B cell (primary cell): ENCODE results near the gene ATAT1. TPM values are rescaled to one million over a fixed set of nuclear protein-coding genes. Genes with fewer than 3 reads are reported as not detected.

Experiments used
- ATAC-seq: fragments of 200-7000 bp; cut with Tn5 transposase; one replicate; pipeline ENCODE4 v1.10.0; 2021; ENCODE audit warnings: low read depth, mild to moderate bottlenecking, moderate number of reproducible peaks, moderate library complexity
- CTCF ChIA-PET: fragments of 350-600 bp; sonication (Branson Sonifier 250); formaldehyde crosslinking; loops from one replicate; lab custom pipeline; 2021; ENCODE audit warnings: antibody characterized with exemption, inconsistent platforms; lab: Charles Lee
- POLR2A ChIA-PET: fragments of 350-600 bp; sonication (Branson Sonifier 250); formaldehyde crosslinking; loops from one replicate; lab custom pipeline; 2021; ENCODE audit warnings: antibody characterized with exemption; lab: Charles Lee
- DNase-seq: peaks from one replicate; pipeline ENCODE4 v3.0.0; 2013
- H2AFZ ChIP-seq: 2 replicates; pipeline ENCODE4 v1.6.1; 2012; ENCODE audit warnings: mild to moderate bottlenecking, low read depth, low read length; ENCODE audit not compliant: insufficient read depth, poor library complexity, severe bottlenecking
- H3K27ac ChIP-seq, 2 donors: 1 replicate in 1 of 2; 2 replicates in 1 of 2; pipeline ENCODE4 v1.5.1; 2012 to 2013; ENCODE audit warnings: low read length in 2 of 2, mild to moderate bottlenecking in 2 of 2, moderate library complexity in 1 of 2
- H3K27me3 ChIP-seq, 4 experiments: fragments of 200-600 bp in 1 of 4; sonication (generic) in 1 of 4; replicated peaks in 1 of 4; 1 replicate in 2 of 4; 2 replicates in 2 of 4; pipeline versions ENCODE4 v1.6.1 to v1.7.0; 2013 to 2016; ENCODE audit warnings: low read length in 3 of 4, mild to moderate bottlenecking in 2 of 4, mixed read lengths in 1 of 4, moderate library complexity in 1 of 4; ENCODE audit not compliant: insufficient read depth in 4 of 4, control insufficient read depth in 3 of 4; ENCODE audit errors: control extremely low read depth in 1 of 4
- H3K36me3 ChIP-seq, 2 experiments: replicated peaks in 1 of 2; 1 replicate in 1 of 2; 2 replicates in 1 of 2; pipeline versions ENCODE4 v1.6.1 to v1.7.1; 2013; ENCODE audit warnings: low read length in 1 of 2; ENCODE audit not compliant: insufficient read depth in 2 of 2, control insufficient read depth in 1 of 2; ENCODE audit errors: control extremely low read depth in 1 of 2, extremely low read depth in 1 of 2
- H3K4me1 ChIP-seq, 2 donors: fragments of 200-600 bp in 1 of 2; sonication (generic) in 1 of 2; 1 replicate in 1 of 2; 2 replicates in 1 of 2; pipeline versions ENCODE4 v1.5.1 to v1.6.1; 2013 to 2017; ENCODE audit warnings: low read length in 2 of 2; ENCODE audit not compliant: control insufficient read depth in 2 of 2, insufficient read depth in 2 of 2
- H3K4me2 ChIP-seq: replicated peaks from 2 replicates; pipeline ENCODE3; 2012; ENCODE audit warnings: mild to moderate bottlenecking, low read depth, low read length; ENCODE audit not compliant: poor library complexity, severe bottlenecking
- H3K4me3 ChIP-seq, 5 experiments: fragments of 200-600 bp in 1 of 5; sonication (generic) in 1 of 5; 1 replicate in 3 of 5; 2 replicates in 2 of 5; pipeline versions ENCODE4 v1.5.1 to v1.7.0; 2011 to 2016; ENCODE audit warnings: low read length in 4 of 5, mild to moderate bottlenecking in 4 of 5, low read depth in 2 of 5, control low read depth in 1 of 5, moderate library complexity in 1 of 5; ENCODE audit not compliant: insufficient read depth in 1 of 5; ENCODE audit errors: control extremely low read depth in 1 of 5, extremely low read depth in 1 of 5
- H3K79me2 ChIP-seq: fragments of 200-600 bp; sonication (generic); one replicate; pipeline ENCODE4 v1.6.0; 2016; ENCODE audit warnings: low read length; ENCODE audit not compliant: control insufficient read depth, insufficient read depth
- H3K9ac ChIP-seq: fragments of 200-600 bp; sonication (generic); 2 replicates; pipeline ENCODE4 v1.6.1; 2017; ENCODE audit warnings: mild to moderate bottlenecking, low read length, moderate library complexity
- H3K9me3 ChIP-seq, 3 donors: one replicate each; pipeline versions ENCODE4 v1.6.1 to v1.7.1; 2013; ENCODE audit warnings: low read length in 2 of 3; ENCODE audit not compliant: control insufficient read depth in 2 of 3, insufficient read depth in 1 of 3; ENCODE audit errors: control extremely low read depth in 1 of 3
- H4K20me1 ChIP-seq: 2 replicates; pipeline ENCODE4 v1.6.0; 2012; ENCODE audit warnings: mild to moderate bottlenecking, low read length; ENCODE audit not compliant: insufficient read depth, control insufficient read depth, poor library complexity, severe bottlenecking
- H3K27ac Mint-ChIP-seq: one replicate; pipeline ENCODE4 v1.8.0; 2021; ENCODE audit warnings: mixed read lengths
- H3K27me3 Mint-ChIP-seq: one replicate; pipeline ENCODE4 v1.8.0; 2021; ENCODE audit warnings: mixed read lengths
- H3K4me1 Mint-ChIP-seq: one replicate; pipeline ENCODE4 v1.8.0; 2021; ENCODE audit warnings: mixed read lengths
- H3K4me3 Mint-ChIP-seq: one replicate; pipeline ENCODE4 v1.8.0; 2021; ENCODE audit warnings: mixed read lengths
- H3K9me3 Mint-ChIP-seq: one replicate; pipeline ENCODE4 v1.8.0; 2022; ENCODE audit warnings: mixed read lengths; ENCODE audit not compliant: insufficient read depth
- EZH2 ChIP-seq: IDR thresholded peaks from 2 replicates; pipeline ENCODE4 v1.6.1; 2012; ENCODE audit warnings: borderline replicate concordance, low read depth, mild to moderate bottlenecking, moderate library complexity, low read length; ENCODE audit not compliant: insufficient read depth, poor library complexity, severe bottlenecking
- WGBS: methylation state at CpG from one replicate; pipeline ENCODE4 v1.1.5; 2013; ENCODE audit warnings: missing lambda C conversion rate; ENCODE audit not compliant: insufficient coverage; 5-methylcytosine and 5-hydroxymethylcytosine counted together
- intact Hi-C: fragments of 100-400 bp; cut with micrococcal nuclease; formaldehyde crosslinking; loops from one replicate; pipeline ENCODE4 v1.10.0; 2022
- polyA plus RNA-seq: library from polyadenylated mRNA; depleted of rRNA; stranded (reverse); fragments of >200 nt; gene quantifications from 2 replicates; pipeline ENCODE4 v1.2.3, GENCODE V29; 2012
- total RNA-seq, 2 donors: library from RNA; stranded (reverse); fragments of 120-200 nt in 1 of 2; gene quantifications; 1 replicate in 1 of 2; 2 replicates in 1 of 2; pipeline versions ENCODE4 v1.2.3 to v1.2.4, GENCODE V29; 2013 to 2022
- TF ChIP-seq, protein P1 (sequence below): fragments of 200-600 bp; IDR thresholded peaks from one replicate; pipeline ENCODE4 v1.8.0; 2022; ENCODE audit warnings: antibody characterized with exemption, mild to moderate bottlenecking

ATAT1 gene
- total and polyA plus RNA-seq, 2 donors (not counting 1 experiment from before 2014, with no cell fraction given): 15.7 to 21.5 TPM

DNA sequence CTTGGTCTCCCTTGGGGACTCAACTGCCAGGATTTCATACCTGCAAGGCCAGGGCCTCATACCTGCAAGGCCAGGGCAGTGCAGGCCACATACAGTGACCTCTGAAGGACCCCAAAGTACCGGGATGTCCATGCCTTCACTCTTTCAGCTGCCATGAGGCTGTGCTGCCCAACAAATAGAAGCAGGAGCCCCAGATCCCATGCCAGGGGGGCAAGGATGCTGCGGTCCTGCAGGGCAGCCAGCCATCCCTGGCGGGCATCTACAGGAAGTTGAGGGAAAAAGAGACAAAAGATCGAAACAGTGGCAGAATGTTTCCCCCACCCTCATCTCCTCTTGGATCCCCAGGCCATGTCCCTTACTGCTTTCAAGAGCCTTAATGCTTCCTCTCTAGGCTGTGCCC, 63.3 kb downstream of the ATAT1 start:
- no peak for ATAC-seq
- CTCF ChIA-PET: interaction anchor here (1.1 to 8.9 kb wide), 5 partner anchors 10 to 145 kb away, joined by 3 to 151 read pairs (median 4); partner anchors contain the start of genes MDC1, MRPS18B and TUBB
- H3K79me2 ChIP-seq: peaks cover 30% of the 10 kb centered on the region
- H3K36me3 ChIP-seq: peaks cover 0 to 3% of the 10 kb centered on the region in 2 experiments
- no peaks in the 10 kb centered on the region for H3K9me3 ChIP-seq
- 35% methylated on average over 3 of the region's 4 CpGs for WGBS
- intact Hi-C loops: loop anchor here (1.0 kb wide), 1 partner anchor 8 kb away; no protein-coding TSS in a partner anchor
- peak overlapping the region; percentile 93 to 97 for H3K27ac ChIP-seq
- peaks cover 26% of the 10 kb centered on the region for H4K20me1 ChIP-seq
- Mint-ChIP-seq H3K4me1 (peaks cover 58% of the 10 kb centered on the region), H3K27ac (peak overlapping the region; percentile 99), H3K9me3 (no peaks in the 10 kb centered on the region), H3K4me3 (peak overlapping the region; percentile 97), H3K27me3 (no peaks in the 10 kb centered on the region)
- peak overlapping the region; percentile 100 for H3K4me2 ChIP-seq
- TF ChIP-seq, protein P1, sequence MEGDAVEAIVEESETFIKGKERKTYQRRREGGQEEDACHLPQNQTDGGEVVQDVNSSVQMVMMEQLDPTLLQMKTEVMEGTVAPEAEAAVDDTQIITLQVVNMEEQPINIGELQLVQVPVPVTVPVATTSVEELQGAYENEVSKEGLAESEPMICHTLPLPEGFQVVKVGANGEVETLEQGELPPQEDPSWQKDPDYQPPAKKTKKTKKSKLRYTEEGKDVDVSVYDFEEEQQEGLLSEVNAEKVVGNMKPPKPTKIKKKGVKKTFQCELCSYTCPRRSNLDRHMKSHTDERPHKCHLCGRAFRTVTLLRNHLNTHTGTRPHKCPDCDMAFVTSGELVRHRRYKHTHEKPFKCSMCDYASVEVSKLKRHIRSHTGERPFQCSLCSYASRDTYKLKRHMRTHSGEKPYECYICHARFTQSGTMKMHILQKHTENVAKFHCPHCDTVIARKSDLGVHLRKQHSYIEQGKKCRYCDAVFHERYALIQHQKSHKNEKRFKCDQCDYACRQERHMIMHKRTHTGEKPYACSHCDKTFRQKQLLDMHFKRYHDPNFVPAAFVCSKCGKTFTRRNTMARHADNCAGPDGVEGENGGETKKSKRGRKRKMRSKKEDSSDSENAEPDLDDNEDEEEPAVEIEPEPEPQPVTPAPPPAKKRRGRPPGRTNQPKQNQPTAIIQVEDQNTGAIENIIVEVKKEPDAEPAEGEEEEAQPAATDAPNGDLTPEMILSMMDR: no peak
- no peak for TF ChIP-seq EZH2
- POLR2A ChIA-PET: interaction anchor here (2.9 kb wide), 1 partner anchor 27 kb away, joined by 10 read pairs; the partner anchor contains the start of gene MDC1
- no peaks in the 10 kb centered on the region for H3K27me3 ChIP-seq
- H3K4me1 ChIP-seq: peaks cover 36 to 43% of the 10 kb centered on the region in 2 donors
- peak overlapping the region; percentile 65 for H2AFZ ChIP-seq
- peak overlapping the region; percentile 65 to 94 (median 79) for H3K4me3 ChIP-seq
- H3K9ac ChIP-seq: peak overlapping the region; percentile 98
- DNase-seq: peak; percentile 29
